ENCODE results near the gene GABRE. TPM values are rescaled to one million over a fixed set of nuclear protein-coding genes. Genes with fewer than 3 reads are reported as not detected.

The GABRE gene
- total RNA-seq, 2 experiments from 2014 or later, result not detected

DNA sequence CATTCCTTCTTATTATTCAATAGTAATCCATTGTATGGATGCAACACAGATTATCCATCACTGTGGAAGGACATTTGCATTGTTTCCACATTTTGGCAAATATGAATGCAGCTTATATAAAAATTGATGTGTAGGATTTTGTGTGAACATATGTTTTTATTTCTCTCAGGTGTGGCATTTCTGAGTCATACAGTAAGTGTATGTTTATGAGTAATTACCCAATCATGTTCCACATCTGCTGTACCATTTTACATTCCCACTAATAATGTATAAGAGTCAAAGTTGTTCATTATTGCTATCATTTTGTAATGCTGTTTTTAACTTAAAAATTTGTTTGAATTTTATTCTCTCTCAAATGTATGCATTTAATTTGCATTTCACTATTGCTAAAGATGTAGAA lies 36.3 kb downstream of the GABRE start:
- Histone ChIP-seq H3K9me2 (ENCODE audit: insufficient read depth, low read length) (no peaks in the 10 kb centered on the region), H2AFZ (ENCODE audit: low read length) (no peak overlapping the region), H3K4me1 (ENCODE audit: insufficient read depth, low read length, poor library complexity, severe bottlenecking) (no peaks in the 10 kb centered on the region), H3K9me3 (ENCODE audit: low read length) (no peaks in the 10 kb centered on the region), H4K20me1 (ENCODE audit: insufficient read depth, low read length) (no peaks in the 10 kb centered on the region), H3K79me2 (ENCODE audit: insufficient read depth, low read depth, low read length) (no peaks in the 10 kb centered on the region), H3K4me3 (ENCODE audit: low read depth, low read length, poor library complexity, severe bottlenecking) (no peak overlapping the region), H3K27ac (ENCODE audit: low read depth, low read length, poor library complexity, severe bottlenecking) (no peak overlapping the region), H3K4me2 (ENCODE audit: low read length) (no peak overlapping the region), H3K36me3 (ENCODE audit: insufficient read depth, low read length) (no peaks in the 10 kb centered on the region)
- CTCF ChIA-PET (ENCODE audit: unreplicated experiment), result interaction anchor here (0.6 kb wide), 1 partner anchor 48 kb away, joined by 4 read pairs; no protein-coding TSS in a partner anchor
- no peak for TF ChIP-seq EZH2phosphoT487 (IDR thresholded peaks at IDR 0.05; ENCODE audit: borderline replicate concordance, low read depth, low read length)
- TF ChIP-seq, protein P1, sequence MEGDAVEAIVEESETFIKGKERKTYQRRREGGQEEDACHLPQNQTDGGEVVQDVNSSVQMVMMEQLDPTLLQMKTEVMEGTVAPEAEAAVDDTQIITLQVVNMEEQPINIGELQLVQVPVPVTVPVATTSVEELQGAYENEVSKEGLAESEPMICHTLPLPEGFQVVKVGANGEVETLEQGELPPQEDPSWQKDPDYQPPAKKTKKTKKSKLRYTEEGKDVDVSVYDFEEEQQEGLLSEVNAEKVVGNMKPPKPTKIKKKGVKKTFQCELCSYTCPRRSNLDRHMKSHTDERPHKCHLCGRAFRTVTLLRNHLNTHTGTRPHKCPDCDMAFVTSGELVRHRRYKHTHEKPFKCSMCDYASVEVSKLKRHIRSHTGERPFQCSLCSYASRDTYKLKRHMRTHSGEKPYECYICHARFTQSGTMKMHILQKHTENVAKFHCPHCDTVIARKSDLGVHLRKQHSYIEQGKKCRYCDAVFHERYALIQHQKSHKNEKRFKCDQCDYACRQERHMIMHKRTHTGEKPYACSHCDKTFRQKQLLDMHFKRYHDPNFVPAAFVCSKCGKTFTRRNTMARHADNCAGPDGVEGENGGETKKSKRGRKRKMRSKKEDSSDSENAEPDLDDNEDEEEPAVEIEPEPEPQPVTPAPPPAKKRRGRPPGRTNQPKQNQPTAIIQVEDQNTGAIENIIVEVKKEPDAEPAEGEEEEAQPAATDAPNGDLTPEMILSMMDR (conservative IDR thresholded peaks at IDR 0.05; ENCODE audit: low read length), result no peak
- intact Hi-C loops (cut with micrococcal nuclease; ENCODE audit: unreplicated experiment), result no loop called here
- POLR2A ChIA-PET, result no interaction called here
- no peak for DNase-seq (ENCODE audit: low spot score)
- no TSS peak for BruUV-seq (replicated peaks)

GRCh38 chrX:151935358-151935757 lies 39.1 kb downstream of the GABRE start:
- no peaks in the 10 kb centered on the region for H3K4me1 ChIP-seq (ENCODE audit: insufficient read depth, low read length, poor library complexity, severe bottlenecking)
- H3K27ac ChIP-seq (ENCODE audit: low read depth, low read length, poor library complexity, severe bottlenecking), result no peak overlapping the region
- no peak overlapping the region for H2AFZ ChIP-seq (ENCODE audit: low read length)
- no peak for DNase-seq (ENCODE audit: low spot score)
- no peak overlapping the region for H3K4me2 ChIP-seq (ENCODE audit: low read length)
- TF ChIP-seq EZH2phosphoT487 (IDR thresholded peaks at IDR 0.05; ENCODE audit: borderline replicate concordance, low read depth, low read length), result no peak
- TF ChIP-seq, protein P1 (conservative IDR thresholded peaks at IDR 0.05; ENCODE audit: low read length), result no peak
- H3K9me2 ChIP-seq (ENCODE audit: insufficient read depth, low read length), result no peaks in the 10 kb centered on the region
- no TSS peak for BruUV-seq (replicated peaks)
- H3K4me3 ChIP-seq (ENCODE audit: low read depth, low read length, poor library complexity, severe bottlenecking), result no peak overlapping the region
- no peaks in the 10 kb centered on the region for H3K9me3 ChIP-seq (ENCODE audit: low read length)
- POLR2A ChIA-PET, result no interaction called here
- CTCF ChIA-PET (ENCODE audit: unreplicated experiment), result no interaction called here
- intact Hi-C loops (cut with micrococcal nuclease; ENCODE audit: unreplicated experiment), result no loop called here
- no peaks in the 10 kb centered on the region for H3K79me2 ChIP-seq (ENCODE audit: insufficient read depth, low read depth, low read length)
- no peaks in the 10 kb centered on the region for H3K36me3 ChIP-seq (ENCODE audit: insufficient read depth, low read length)
- no peaks in the 10 kb centered on the region for H4K20me1 ChIP-seq (ENCODE audit: insufficient read depth, low read length)

GRCh38 chrX:151929126-151929525 lies 45.4 kb downstream of the GABRE start:
- Histone ChIP-seq H3K79me2 (ENCODE audit: insufficient read depth, low read depth, low read length) (no peaks in the 10 kb centered on the region), H3K9me3 (ENCODE audit: low read length) (no peaks in the 10 kb centered on the region), H3K4me1 (ENCODE audit: insufficient read depth, low read length, poor library complexity, severe bottlenecking) (no peaks in the 10 kb centered on the region), H3K4me2 (ENCODE audit: low read length) (no peak overlapping the region), H2AFZ (ENCODE audit: low read length) (no peak overlapping the region), H3K4me3 (ENCODE audit: low read depth, low read length, poor library complexity, severe bottlenecking) (no peak overlapping the region), H4K20me1 (ENCODE audit: insufficient read depth, low read length) (no peaks in the 10 kb centered on the region), H3K27ac (ENCODE audit: low read depth, low read length, poor library complexity, severe bottlenecking) (no peak overlapping the region), H3K36me3 (ENCODE audit: insufficient read depth, low read length) (no peaks in the 10 kb centered on the region), H3K9me2 (ENCODE audit: insufficient read depth, low read length) (no peaks in the 10 kb centered on the region)
- CTCF ChIA-PET (ENCODE audit: unreplicated experiment), result no interaction called here
- no peak for TF ChIP-seq EZH2phosphoT487 (IDR thresholded peaks at IDR 0.05; ENCODE audit: borderline replicate concordance, low read depth, low read length)
- TF ChIP-seq, protein P1 (conservative IDR thresholded peaks at IDR 0.05; ENCODE audit: low read length), result no peak
- DNase-seq (ENCODE audit: low spot score), result no peak
- intact Hi-C loops (cut with micrococcal nuclease; ENCODE audit: unreplicated experiment), result no loop called here
- POLR2A ChIA-PET, result no interaction called here
- no TSS peak for BruUV-seq (replicated peaks)
